ENCODE results near the gene GZMM.

DNA sequence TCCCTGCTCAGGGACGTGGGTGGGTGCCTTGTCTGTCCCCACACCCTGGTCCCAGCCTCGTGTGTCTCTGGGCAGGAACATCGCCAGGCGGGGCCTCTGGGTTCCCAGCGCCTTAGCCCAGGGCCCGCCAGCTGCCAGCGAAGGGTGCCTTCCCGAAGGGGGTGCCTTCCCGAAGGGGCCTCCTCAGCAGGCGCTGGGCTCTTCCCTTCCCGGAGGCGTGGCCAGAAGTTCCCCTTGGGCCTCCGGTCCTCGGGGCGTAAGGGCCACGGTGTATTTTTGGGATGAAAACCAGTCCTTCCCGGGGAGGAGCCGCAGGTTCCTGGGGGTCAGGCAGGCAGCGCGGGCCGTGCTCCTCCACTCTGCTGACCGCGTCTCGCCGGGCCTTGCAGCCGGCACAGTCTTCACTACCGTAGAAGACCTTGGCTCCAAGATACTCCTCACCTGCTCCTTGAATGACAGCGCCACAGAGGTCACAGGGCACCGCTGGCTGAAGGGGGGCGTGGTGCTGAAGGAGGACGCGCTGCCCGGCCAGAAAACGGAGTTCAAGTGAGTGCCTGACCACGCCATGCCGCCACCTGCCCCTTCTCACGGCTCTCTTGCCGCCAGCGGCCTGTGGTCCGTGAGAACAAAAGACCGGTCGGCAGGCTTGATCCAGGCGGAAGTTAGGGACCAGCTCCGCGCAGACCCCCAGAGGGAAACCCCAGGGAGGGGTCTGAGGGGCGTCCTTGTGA, 35.4 kb downstream of the GZMM start:
- TF ChIP-seq, protein P1, sequence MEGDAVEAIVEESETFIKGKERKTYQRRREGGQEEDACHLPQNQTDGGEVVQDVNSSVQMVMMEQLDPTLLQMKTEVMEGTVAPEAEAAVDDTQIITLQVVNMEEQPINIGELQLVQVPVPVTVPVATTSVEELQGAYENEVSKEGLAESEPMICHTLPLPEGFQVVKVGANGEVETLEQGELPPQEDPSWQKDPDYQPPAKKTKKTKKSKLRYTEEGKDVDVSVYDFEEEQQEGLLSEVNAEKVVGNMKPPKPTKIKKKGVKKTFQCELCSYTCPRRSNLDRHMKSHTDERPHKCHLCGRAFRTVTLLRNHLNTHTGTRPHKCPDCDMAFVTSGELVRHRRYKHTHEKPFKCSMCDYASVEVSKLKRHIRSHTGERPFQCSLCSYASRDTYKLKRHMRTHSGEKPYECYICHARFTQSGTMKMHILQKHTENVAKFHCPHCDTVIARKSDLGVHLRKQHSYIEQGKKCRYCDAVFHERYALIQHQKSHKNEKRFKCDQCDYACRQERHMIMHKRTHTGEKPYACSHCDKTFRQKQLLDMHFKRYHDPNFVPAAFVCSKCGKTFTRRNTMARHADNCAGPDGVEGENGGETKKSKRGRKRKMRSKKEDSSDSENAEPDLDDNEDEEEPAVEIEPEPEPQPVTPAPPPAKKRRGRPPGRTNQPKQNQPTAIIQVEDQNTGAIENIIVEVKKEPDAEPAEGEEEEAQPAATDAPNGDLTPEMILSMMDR (IDR thresholded peaks at IDR 0.05 in 4 of 5, conservative IDR thresholded peaks at IDR 0.05 in 1 of 5), result no peak
- no peak for TF ChIP-seq POLR2A (IDR thresholded peaks at IDR 0.05)

All from gastrocnemius medialis (tissue), 4 donors.